Ishikawa (cell line): Measurements from ENCODE around the gene RSBN1L.
A peak's percentile ranks its signal among the peaks of the same experiment; 100 is the strongest.

Source experiments
- CEBPB ChIP-seq: IDR thresholded peaks from 2 replicates; pipeline ENCODE4 v1.6.1; 2012
- CREB1 ChIP-seq: IDR thresholded peaks from 2 replicates; pipeline ENCODE4 v1.6.1; 2012; ENCODE audit warnings: low read depth
- EGR1 ChIP-seq: IDR thresholded peaks from 2 replicates; pipeline ENCODE4 v1.6.1; 2012
- EP300 ChIP-seq: IDR thresholded peaks from 2 replicates; pipeline ENCODE4 v1.6.1; 2012; ENCODE audit warnings: borderline replicate concordance
- FOXM1 ChIP-seq: IDR thresholded peaks from 2 replicates; pipeline ENCODE4 v1.6.1; 2012; ENCODE audit warnings: low read depth, borderline replicate concordance
- NFIC ChIP-seq: IDR thresholded peaks from 2 replicates; pipeline ENCODE4 v1.6.1; 2012
- RAD21 ChIP-seq: IDR thresholded peaks from 2 replicates; pipeline ENCODE4 v1.6.1; 2012; ENCODE audit warnings: low read depth
- TAF1 ChIP-seq: IDR thresholded peaks from 2 replicates; pipeline ENCODE4 v1.6.1; 2012; ENCODE audit warnings: low read depth, mild to moderate bottlenecking
- TCF12 ChIP-seq: IDR thresholded peaks from 2 replicates; pipeline ENCODE4 v1.6.1; 2012; ENCODE audit warnings: low read depth
- TEAD4 ChIP-seq: IDR thresholded peaks from 2 replicates; pipeline ENCODE4 v1.6.1; 2012
- YY1 ChIP-seq: IDR thresholded peaks from 2 replicates; pipeline ENCODE4 v1.6.1; 2012; ENCODE audit warnings: low read depth
- ZBTB7A ChIP-seq: IDR thresholded peaks from 2 replicates; pipeline ENCODE4 v1.6.1; 2012; ENCODE audit warnings: low read depth
- TF ChIP-seq, protein P1 (sequence below): IDR thresholded peaks from 2 replicates; pipeline ENCODE4 v1.6.1; 2012; ENCODE audit warnings: low read depth, mild to moderate bottlenecking
- TF ChIP-seq, protein P2 (sequence below): IDR thresholded peaks from 2 replicates; pipeline ENCODE4 v1.6.1; 2012
- TF ChIP-seq, protein P3 (sequence below): IDR thresholded peaks from 2 replicates; pipeline ENCODE4 v1.6.1; 2012

The RSBN1L gene

DNA sequence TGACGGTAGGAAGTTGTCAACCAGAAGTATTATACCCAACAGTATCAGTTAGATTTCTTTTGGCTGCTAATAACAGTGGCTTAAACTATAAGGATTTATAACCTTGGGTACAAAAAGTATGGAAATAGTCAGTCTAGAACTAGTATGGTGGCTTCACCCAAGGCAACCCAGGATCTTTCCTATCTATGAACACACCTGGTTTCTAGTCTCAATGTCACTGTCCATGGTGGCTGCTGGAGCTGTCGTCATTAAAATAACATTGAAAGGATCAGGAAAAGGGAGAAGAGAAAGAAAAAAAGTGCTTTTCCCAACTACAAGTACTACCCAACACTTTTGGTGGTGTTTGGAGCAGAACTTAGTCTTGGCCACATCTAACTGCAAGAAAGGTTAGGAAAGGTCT lies 130.0 kb downstream of the RSBN1L start:
- TF ChIP-seq, protein P1, sequence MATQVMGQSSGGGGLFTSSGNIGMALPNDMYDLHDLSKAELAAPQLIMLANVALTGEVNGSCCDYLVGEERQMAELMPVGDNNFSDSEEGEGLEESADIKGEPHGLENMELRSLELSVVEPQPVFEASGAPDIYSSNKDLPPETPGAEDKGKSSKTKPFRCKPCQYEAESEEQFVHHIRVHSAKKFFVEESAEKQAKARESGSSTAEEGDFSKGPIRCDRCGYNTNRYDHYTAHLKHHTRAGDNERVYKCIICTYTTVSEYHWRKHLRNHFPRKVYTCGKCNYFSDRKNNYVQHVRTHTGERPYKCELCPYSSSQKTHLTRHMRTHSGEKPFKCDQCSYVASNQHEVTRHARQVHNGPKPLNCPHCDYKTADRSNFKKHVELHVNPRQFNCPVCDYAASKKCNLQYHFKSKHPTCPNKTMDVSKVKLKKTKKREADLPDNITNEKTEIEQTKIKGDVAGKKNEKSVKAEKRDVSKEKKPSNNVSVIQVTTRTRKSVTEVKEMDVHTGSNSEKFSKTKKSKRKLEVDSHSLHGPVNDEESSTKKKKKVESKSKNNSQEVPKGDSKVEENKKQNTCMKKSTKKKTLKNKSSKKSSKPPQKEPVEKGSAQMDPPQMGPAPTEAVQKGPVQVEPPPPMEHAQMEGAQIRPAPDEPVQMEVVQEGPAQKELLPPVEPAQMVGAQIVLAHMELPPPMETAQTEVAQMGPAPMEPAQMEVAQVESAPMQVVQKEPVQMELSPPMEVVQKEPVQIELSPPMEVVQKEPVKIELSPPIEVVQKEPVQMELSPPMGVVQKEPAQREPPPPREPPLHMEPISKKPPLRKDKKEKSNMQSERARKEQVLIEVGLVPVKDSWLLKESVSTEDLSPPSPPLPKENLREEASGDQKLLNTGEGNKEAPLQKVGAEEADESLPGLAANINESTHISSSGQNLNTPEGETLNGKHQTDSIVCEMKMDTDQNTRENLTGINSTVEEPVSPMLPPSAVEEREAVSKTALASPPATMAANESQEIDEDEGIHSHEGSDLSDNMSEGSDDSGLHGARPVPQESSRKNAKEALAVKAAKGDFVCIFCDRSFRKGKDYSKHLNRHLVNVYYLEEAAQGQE: peak; percentile 73
- TF ChIP-seq TCF12: no peak

DNA sequence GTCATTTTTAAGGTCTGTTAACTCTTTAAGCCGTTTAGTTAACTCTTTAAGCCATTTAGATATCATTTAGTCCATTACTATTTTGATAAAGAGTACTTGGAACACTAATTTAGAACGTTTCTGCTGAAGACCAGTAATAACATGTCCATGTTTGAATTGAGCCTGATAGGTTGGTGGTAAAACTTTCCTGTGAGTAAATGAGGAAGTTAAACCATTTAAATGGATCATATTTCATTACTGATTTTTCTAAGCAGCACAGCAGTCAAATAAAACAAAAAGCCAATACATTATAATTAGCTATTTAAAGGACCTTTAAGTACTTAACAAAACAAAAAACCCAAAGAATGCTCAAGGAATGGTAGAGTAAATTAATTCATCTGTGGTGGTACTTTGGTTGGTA lies 131.7 kb downstream of the RSBN1L start:
- no peak for TF ChIP-seq RAD21
- TF ChIP-seq, protein P2, sequence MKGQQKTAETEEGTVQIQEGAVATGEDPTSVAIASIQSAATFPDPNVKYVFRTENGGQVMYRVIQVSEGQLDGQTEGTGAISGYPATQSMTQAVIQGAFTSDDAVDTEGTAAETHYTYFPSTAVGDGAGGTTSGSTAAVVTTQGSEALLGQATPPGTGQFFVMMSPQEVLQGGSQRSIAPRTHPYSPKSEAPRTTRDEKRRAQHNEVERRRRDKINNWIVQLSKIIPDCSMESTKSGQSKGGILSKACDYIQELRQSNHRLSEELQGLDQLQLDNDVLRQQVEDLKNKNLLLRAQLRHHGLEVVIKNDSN: no peak
- no peak for TF ChIP-seq FOXM1
- no peak for TF ChIP-seq ZBTB7A
- TF ChIP-seq CREB1: no peak
- no peak for TF ChIP-seq TCF12
- no peak for TF ChIP-seq YY1
- no peak for TF ChIP-seq TEAD4
- TF ChIP-seq, protein P3, sequence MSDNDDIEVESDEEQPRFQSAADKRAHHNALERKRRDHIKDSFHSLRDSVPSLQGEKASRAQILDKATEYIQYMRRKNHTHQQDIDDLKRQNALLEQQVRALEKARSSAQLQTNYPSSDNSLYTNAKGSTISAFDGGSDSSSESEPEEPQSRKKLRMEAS: no peak
- no peak for TF ChIP-seq EGR1
- no peak for TF ChIP-seq CEBPB
- no peak for TF ChIP-seq NFIC
- TF ChIP-seq TAF1: no peak
- TF ChIP-seq, protein P1: no peak
- no peak for TF ChIP-seq EP300

DNA sequence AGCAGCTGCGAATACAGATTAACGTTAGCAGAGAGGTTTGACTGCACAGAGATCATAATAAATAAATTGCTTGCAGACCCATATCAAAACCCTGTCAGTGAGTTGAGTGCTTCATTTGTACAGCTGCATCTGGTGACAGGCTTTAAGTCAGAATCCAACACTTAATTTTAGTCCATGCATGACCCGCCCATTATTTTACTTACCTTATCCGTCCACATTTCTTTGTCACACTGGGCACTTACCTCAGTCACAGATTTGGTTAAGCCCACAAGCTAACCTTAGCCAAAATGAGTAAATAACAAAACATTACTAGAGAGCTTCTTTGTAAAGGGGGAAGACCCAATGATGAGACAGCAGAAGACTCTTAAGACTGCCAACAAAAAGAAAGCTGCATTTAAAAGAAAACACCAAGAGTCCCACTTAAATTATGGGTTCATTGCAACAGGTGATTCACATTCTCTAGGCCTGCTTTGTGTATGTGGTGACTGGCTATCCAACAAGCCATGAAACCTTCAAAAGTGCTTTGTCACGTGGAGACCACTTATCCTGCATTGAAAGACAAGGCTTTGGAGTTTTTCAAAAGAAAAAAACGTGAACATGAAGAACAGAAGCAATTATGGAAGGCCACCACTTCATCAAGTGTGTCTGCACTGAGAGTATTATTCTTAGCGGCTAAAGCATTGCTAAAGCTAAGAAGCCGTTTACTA lies 134.5 kb downstream of the RSBN1L start:
- TF ChIP-seq FOXM1 (no peak), NFIC (no peak), EGR1 (no peak), CEBPB (no peak), TEAD4 (no peak), TCF12 (no peak), TAF1 (no peak), CREB1 (no peak), ZBTB7A (no peak)
- TF ChIP-seq, protein P3: no peak

DNA sequence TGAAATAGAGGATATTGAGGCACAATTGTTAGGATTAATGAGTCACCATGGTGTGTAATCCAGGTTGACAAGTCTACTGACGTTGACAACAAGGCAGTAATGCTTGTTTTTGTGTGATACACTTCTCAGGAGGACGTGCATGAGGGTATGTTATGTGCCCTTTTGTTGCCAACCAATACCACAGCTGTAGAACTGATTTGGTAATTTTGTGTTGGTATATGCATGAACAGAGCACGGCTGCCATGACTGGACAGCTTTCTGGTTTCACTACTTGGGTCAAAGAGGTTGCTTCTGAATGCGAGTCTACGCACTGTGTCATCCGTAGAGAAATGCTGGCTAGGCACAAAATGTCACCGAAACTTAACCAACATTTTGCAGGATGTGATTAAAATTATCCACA lies 135.2 kb downstream of the RSBN1L start:
- TF ChIP-seq, protein P3: no peak
- TF ChIP-seq NFIC (no peak), YY1 (no peak), EP300 (no peak), FOXM1 (no peak), EGR1 (no peak), TCF12 (no peak), CEBPB (no peak), TEAD4 (no peak), ZBTB7A (no peak), RAD21 (no peak)

DNA sequence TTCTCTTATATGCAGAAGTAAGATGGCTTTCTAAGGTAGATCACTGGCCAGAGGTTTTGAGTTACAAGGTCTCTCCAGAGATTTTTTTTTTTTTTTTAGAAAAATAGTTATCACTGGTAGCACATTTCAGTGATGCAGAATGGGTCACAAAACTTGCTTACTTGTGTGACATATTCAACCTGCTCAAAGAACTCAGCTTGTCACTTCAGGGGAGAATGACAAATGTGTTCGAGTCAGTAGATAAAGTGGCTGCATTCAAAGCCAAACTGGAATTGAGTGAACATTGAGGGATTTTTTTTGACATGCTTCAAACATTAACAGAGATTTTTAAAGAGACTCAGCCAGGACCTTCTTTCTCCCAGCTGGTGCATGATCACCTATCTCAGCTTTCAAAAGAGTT lies 135.7 kb downstream of the RSBN1L start:
- TF ChIP-seq FOXM1 (no peak), EP300 (no peak), TEAD4 (no peak), NFIC (no peak), CREB1 (no peak), TAF1 (no peak)
- TF ChIP-seq, protein P2: no peak
- TF ChIP-seq, protein P1: no peak
